ENCODE data around the gene SLC39A11.

- TF ChIP-seq GABPA (IDR thresholded peaks at IDR 0.05 in 1 of 2, conservative IDR thresholded peaks at IDR 0.05 in 1 of 2) = no peak
- TF ChIP-seq CTCF (IDR thresholded peaks at IDR 0.05; ENCODE audit: low read depth, low read length, missing input control) = no peak
- no peak for TF ChIP-seq RAD21 (IDR thresholded peaks at IDR 0.05)
- TF ChIP-seq RXRA (IDR thresholded peaks at IDR 0.05) = no peak
- TF ChIP-seq MAX (IDR thresholded peaks at IDR 0.05) = no peak
- TF ChIP-seq TAF1 (conservative IDR thresholded peaks at IDR 0.05) = no peak
- TF ChIP-seq NR2F2 (IDR thresholded peaks at IDR 0.05) = no peak
- no peak for TF ChIP-seq HNF4G (IDR thresholded peaks at IDR 0.05)
- no peak for TF ChIP-seq REST (IDR thresholded peaks at IDR 0.05)
- TF ChIP-seq, protein P1, sequence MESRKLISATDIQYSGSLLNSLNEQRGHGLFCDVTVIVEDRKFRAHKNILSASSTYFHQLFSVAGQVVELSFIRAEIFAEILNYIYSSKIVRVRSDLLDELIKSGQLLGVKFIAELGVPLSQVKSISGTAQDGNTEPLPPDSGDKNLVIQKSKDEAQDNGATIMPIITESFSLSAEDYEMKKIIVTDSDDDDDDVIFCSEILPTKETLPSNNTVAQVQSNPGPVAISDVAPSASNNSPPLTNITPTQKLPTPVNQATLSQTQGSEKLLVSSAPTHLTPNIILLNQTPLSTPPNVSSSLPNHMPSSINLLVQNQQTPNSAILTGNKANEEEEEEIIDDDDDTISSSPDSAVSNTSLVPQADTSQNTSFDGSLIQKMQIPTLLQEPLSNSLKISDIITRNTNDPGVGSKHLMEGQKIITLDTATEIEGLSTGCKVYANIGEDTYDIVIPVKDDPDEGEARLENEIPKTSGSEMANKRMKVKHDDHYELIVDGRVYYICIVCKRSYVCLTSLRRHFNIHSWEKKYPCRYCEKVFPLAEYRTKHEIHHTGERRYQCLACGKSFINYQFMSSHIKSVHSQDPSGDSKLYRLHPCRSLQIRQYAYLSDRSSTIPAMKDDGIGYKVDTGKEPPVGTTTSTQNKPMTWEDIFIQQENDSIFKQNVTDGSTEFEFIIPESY (IDR thresholded peaks at IDR 0.05) = no peak
- no peak for TF ChIP-seq HNF4A (conservative IDR thresholded peaks at IDR 0.05)
- TF ChIP-seq FOXA1 (IDR thresholded peaks at IDR 0.05) = no peak
Observed at GRCh38 chr17:72810991-72811508, 281.4 kb downstream of the SLC39A11 start.
